Testis (tissue), 2 donors: ENCODE data around the gene RAPGEF6.

Experiments used
- POLR2A ChIP-seq: fragments of 450-650 bp; IDR thresholded peaks from one replicate; pipeline ENCODE4 v1.6.1; 2017; ENCODE audit warnings: antibody characterized with exemption, mild to moderate bottlenecking, moderate library complexity
- TF ChIP-seq, protein P1 (sequence below), 3 experiments: fragments of 450-650 bp in 2 of 3; fragments of 200-600 bp in 1 of 3; sonication (generic) in 1 of 3; IDR thresholded peaks; one replicate each; pipeline ENCODE4 v1.5.1; 2016 to 2019; ENCODE audit warnings: antibody characterized with exemption in 3 of 3, mild to moderate bottlenecking in 2 of 3, moderate library complexity in 1 of 3

GRCh38 chr5:131581702-131582101 lies 53.3 kb downstream of the RAPGEF6 start:
- TF ChIP-seq, protein P1, sequence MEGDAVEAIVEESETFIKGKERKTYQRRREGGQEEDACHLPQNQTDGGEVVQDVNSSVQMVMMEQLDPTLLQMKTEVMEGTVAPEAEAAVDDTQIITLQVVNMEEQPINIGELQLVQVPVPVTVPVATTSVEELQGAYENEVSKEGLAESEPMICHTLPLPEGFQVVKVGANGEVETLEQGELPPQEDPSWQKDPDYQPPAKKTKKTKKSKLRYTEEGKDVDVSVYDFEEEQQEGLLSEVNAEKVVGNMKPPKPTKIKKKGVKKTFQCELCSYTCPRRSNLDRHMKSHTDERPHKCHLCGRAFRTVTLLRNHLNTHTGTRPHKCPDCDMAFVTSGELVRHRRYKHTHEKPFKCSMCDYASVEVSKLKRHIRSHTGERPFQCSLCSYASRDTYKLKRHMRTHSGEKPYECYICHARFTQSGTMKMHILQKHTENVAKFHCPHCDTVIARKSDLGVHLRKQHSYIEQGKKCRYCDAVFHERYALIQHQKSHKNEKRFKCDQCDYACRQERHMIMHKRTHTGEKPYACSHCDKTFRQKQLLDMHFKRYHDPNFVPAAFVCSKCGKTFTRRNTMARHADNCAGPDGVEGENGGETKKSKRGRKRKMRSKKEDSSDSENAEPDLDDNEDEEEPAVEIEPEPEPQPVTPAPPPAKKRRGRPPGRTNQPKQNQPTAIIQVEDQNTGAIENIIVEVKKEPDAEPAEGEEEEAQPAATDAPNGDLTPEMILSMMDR (IDR thresholded peaks at IDR 0.05), result no peak
- TF ChIP-seq POLR2A, result no peak
